ENCODE results near the gene MEIOC.
"Not testable (repeated sequence)": the region's sequence is repeated elsewhere in the genome, so short reads cannot be mapped to it uniquely, and the experiment has no call there.

MEIOC gene

DNA sequence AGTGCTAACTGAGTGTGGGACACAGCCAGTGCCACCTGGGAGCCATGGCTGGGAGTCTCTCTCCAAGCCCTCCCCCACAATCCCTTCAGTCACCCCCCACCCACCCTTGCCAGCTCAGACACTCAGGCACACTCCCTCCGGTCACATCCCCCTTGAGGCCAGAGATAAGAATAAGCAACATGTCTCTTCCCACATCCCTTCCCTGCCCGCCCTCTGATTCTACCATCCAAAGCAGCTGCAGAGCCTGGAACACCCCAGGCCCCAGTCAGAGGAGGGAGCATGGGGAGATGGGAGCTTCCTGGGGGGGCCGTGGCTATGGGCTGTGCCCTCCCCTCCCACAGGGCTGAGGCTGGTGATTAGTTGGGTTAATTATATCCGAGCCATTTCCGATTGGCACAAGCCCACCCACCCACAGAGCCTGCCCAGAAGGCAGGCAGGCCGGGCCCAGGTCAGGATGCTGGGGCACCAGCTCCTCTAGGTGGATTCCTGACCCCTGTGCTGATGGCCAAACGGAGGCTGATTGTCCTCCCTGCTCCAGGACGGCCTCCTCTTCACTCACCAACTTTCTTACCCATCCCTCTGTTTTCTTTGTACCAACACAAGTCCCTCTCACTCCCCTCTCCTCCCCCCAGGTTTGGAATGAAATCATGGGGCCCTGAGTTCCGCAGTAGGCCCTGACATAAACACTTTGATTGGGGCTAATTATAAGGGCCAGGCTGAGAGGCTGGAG lies 28.6 kb upstream of the MEIOC start:
- Histone ChIP-seq H3K27ac (ENCODE audit: low read depth, low read length) (no peak overlapping the region), H3K4me1 (ENCODE audit: control insufficient read depth in 1 of 2, insufficient read depth in 2 of 2, low read length in 2 of 2) (no peaks in the 10 kb centered on the region), H3K4me3 (ENCODE audit: low read depth in 1 of 2, low read length in 2 of 2) (no peak overlapping the region), H3K9me3 (ENCODE audit: control insufficient read depth in 1 of 2, low read length in 2 of 2) (no peaks in the 10 kb centered on the region), H3K36me3 (ENCODE audit: control insufficient read depth in 1 of 2, insufficient read depth in 2 of 2, low read length in 2 of 2) (no peaks in the 10 kb centered on the region), H3K9ac (ENCODE audit: low read depth in 1 of 2, low read length in 2 of 2) (no peak overlapping the region), H3K27me3 (ENCODE audit: control insufficient read depth in 1 of 2, insufficient read depth in 2 of 2, low read length in 2 of 2) (no peaks in the 10 kb centered on the region)

DNA sequence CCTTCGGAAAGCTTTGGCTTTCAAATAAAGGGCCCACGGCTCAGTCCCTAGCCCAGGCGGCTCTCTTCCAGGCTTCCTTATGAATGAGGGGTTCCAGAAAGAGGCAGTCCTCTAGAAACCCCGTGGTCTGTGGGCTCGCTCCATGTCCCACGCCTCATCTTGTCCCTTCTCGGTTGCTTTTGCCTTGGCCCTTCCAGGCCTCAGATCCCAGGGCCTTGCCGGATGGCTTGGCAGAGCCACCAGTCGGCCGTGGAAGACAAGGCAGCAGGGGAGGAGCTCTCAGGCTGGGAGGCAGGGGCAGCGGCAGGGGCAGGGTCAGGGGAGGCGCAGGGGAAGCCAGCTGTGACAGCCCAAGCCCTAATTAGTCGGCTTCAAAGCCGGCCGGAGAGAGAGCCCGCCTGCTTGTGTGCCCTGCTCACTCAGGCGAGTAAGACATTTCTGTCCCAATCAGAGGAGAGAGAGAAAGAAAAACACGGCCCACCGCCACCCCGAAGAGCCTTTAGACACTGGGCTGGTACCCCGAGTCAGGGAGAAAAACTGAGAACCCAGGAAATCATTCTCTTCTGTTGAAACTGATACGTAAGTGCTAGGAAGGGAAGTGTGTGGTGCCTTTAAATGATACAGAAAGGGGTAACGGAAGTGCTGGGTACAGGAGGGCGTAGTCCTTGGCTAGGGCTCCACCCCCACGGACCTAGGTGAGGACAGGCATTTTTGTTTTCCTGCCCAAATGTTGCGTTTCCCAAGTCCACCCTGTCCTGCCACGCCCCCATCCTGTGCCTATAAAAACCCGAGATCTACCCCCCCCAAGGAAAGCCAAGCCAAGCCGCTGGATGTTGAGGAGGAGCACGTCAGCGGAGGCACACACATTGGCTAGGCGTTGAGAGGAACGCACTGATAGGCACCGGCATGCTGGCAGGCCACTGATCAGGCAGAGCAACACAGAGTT lies 27.8 kb upstream of the MEIOC start:
- Histone ChIP-seq H3K4me1 (ENCODE audit: control insufficient read depth in 1 of 2, insufficient read depth in 2 of 2, low read length in 2 of 2) (no peaks in the 10 kb centered on the region), H3K36me3 (ENCODE audit: control insufficient read depth in 1 of 2, insufficient read depth in 2 of 2, low read length in 2 of 2) (no peaks in the 10 kb centered on the region), H3K9ac (ENCODE audit: low read depth in 1 of 2, low read length in 2 of 2) (no peak overlapping the region), H3K4me3 (ENCODE audit: low read depth in 1 of 2, low read length in 2 of 2) (peak overlapping the region in 1 of 2 donors; percentile 28), H3K9me3 (ENCODE audit: control insufficient read depth in 1 of 2, low read length in 2 of 2) (no peaks in the 10 kb centered on the region), H3K27ac (ENCODE audit: low read depth, low read length) (no peak overlapping the region), H3K27me3 (ENCODE audit: control insufficient read depth in 1 of 2, insufficient read depth in 2 of 2, low read length in 2 of 2) (no peaks in the 10 kb centered on the region)

DNA sequence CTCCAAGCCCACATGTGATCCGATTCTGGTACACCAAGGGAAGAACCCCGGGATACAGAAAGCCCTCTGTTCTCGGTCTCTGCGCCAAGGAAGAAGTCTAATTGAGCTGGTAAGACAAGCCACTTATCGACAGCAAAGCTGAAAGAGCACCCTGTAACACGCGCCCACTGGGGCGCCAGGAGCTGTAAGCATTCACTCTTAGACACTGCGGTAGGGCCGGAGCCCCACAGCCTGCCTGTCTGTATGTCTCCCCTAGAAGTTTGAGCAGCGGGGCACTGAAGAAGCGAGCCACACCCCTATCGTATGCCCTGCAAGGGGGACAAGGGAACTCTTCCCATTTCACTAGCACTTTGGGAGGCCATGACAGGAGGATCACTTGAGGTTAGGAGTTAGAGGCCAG lies 27.0 kb upstream of the MEIOC start:
- no peaks in the 10 kb centered on the region for H3K9me3 ChIP-seq (ENCODE audit: control insufficient read depth in 1 of 2, low read length in 2 of 2)
- no peaks in the 10 kb centered on the region for H3K4me1 ChIP-seq (ENCODE audit: control insufficient read depth in 1 of 2, insufficient read depth in 2 of 2, low read length in 2 of 2)
- no peaks in the 10 kb centered on the region for H3K36me3 ChIP-seq (ENCODE audit: control insufficient read depth in 1 of 2, insufficient read depth in 2 of 2, low read length in 2 of 2)
- no peak overlapping the region for H3K9ac ChIP-seq (ENCODE audit: low read depth in 1 of 2, low read length in 2 of 2)
- no peak overlapping the region for H3K27ac ChIP-seq (ENCODE audit: low read depth, low read length)
- H3K27me3 ChIP-seq (ENCODE audit: control insufficient read depth in 1 of 2, insufficient read depth in 2 of 2, low read length in 2 of 2), result no peaks in the 10 kb centered on the region
- H3K4me3 ChIP-seq (ENCODE audit: low read depth in 1 of 2, low read length in 2 of 2), result no peak overlapping the region

DNA sequence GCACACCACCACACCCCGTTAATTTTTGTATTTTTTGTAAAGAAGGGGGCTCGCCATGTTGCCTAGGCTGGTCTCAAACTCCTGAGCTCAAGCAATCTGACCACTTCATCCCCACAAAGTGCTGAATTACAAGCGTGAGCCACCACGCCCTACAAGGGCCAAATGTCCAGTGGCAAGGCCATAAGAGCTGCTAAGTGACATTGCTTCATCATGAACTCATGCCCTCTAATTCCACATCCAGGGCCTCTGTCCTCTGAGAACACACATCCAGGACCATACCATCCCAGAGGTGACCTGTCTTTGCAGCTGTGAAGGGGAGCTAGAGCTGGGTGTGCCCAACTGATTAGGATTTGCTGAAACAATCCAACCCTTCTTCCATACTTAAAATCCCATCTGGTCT lies 25.6 kb upstream of the MEIOC start:
- no peak overlapping the region for H3K27ac ChIP-seq (ENCODE audit: low read depth, low read length)
- H3K4me1 ChIP-seq (ENCODE audit: control insufficient read depth in 1 of 2, insufficient read depth in 2 of 2, low read length in 2 of 2), result no peaks in the 10 kb centered on the region
- no peaks in the 10 kb centered on the region for H3K9me3 ChIP-seq (ENCODE audit: control insufficient read depth in 1 of 2, low read length in 2 of 2)
- H3K9ac ChIP-seq (ENCODE audit: low read depth in 1 of 2, low read length in 2 of 2), result no peak overlapping the region
- H3K4me3 ChIP-seq (ENCODE audit: low read depth in 1 of 2, low read length in 2 of 2), result no peak overlapping the region
- H3K27me3 ChIP-seq (ENCODE audit: control insufficient read depth in 1 of 2, insufficient read depth in 2 of 2, low read length in 2 of 2), result no peaks in the 10 kb centered on the region
- no peaks in the 10 kb centered on the region for H3K36me3 ChIP-seq (ENCODE audit: control insufficient read depth in 1 of 2, insufficient read depth in 2 of 2, low read length in 2 of 2)

DNA sequence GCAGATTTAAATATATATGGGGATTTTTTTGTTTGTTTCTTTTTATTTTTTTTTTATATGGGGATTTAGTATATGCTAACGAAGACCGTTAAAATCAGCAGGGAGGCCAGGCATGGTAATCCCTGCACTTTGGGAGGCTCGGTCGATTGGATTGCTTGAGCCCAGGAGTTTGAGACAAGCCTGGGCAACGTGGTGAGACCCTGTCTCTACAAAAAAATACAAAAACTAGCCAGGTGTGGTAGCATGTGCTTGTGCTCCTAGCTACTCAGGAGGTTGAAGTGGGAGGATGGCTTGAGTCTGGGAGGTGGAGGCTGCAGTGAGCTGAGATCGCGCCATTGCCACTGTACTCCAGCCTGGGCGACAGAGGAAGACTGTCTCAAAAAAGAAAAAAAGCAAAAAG lies 22.3 kb upstream of the MEIOC start:
- Histone ChIP-seq H3K27ac (ENCODE audit: low read depth, low read length) (no peak overlapping the region), H3K4me3 (ENCODE audit: low read depth in 1 of 2, low read length in 2 of 2) (no peak overlapping the region), H3K4me1 (ENCODE audit: control insufficient read depth in 1 of 2, insufficient read depth in 2 of 2, low read length in 2 of 2) (no peaks in the 10 kb centered on the region), H3K36me3 (ENCODE audit: control insufficient read depth in 1 of 2, insufficient read depth in 2 of 2, low read length in 2 of 2) (no peaks in the 10 kb centered on the region), H3K9ac (ENCODE audit: low read depth in 1 of 2, low read length in 2 of 2) (no peak overlapping the region), H3K9me3 (ENCODE audit: control insufficient read depth in 1 of 2, low read length in 2 of 2) (no peaks in the 10 kb centered on the region), H3K27me3 (ENCODE audit: control insufficient read depth in 1 of 2, insufficient read depth in 2 of 2, low read length in 2 of 2) (no peaks in the 10 kb centered on the region)

DNA sequence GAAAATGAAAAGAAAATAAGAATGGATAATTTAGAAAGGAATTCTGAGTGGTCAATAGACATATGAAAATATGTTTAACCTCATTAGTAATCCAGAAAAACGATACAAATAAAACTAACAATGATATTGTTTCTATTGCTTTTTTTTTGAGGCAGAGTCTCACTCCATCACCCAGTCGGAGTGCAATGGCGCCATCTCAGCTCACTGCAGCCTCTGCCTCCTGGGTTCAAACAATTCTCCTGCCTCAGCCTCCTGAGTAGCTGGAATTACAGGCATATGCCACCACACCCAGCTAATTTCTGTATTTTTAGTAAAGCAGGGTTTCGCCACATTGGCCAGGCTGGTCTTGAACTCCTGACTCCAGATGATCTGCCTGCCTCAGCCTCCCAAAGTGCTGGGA lies 21.9 kb upstream of the MEIOC start:
- H3K4me3 ChIP-seq (ENCODE audit: low read depth in 1 of 2, low read length in 2 of 2); H3K36me3 ChIP-seq (ENCODE audit: control insufficient read depth in 1 of 2, insufficient read depth in 2 of 2, low read length in 2 of 2); H3K27ac ChIP-seq (ENCODE audit: low read depth, low read length); H3K4me1 ChIP-seq (ENCODE audit: control insufficient read depth in 1 of 2, insufficient read depth in 2 of 2, low read length in 2 of 2); H3K27me3 ChIP-seq (ENCODE audit: control insufficient read depth in 1 of 2, insufficient read depth in 2 of 2, low read length in 2 of 2); H3K9ac ChIP-seq (ENCODE audit: low read depth in 1 of 2, low read length in 2 of 2); H3K9me3 ChIP-seq (ENCODE audit: control insufficient read depth in 1 of 2, low read length in 2 of 2): not testable (repeated sequence)

DNA sequence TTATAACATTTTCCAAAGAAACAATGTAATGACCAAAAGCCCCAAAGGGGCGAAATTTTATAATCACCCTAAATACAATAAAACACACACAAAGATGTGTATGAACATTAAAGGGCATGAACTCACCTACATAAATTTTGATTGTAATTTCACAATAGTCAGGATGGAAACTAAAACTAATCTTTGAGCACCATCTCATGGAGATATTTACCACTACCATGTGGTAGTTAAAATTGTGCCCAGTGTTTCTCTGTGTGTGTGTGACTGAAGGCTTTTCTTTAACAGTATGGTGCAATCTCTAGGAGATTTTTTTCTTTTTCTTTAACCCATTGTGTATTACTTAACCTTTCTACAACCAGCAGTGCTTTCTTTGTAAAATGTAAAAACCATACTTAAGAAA lies 19.7 kb upstream of the MEIOC start:
- Histone ChIP-seq H3K36me3 (ENCODE audit: control insufficient read depth in 1 of 2, insufficient read depth in 2 of 2, low read length in 2 of 2) (no peaks in the 10 kb centered on the region), H3K27me3 (ENCODE audit: control insufficient read depth in 1 of 2, insufficient read depth in 2 of 2, low read length in 2 of 2) (no peaks in the 10 kb centered on the region), H3K4me3 (ENCODE audit: low read depth in 1 of 2, low read length in 2 of 2) (no peak overlapping the region), H3K27ac (ENCODE audit: low read depth, low read length) (no peak overlapping the region), H3K9ac (ENCODE audit: low read depth in 1 of 2, low read length in 2 of 2) (no peak overlapping the region), H3K4me1 (ENCODE audit: control insufficient read depth in 1 of 2, insufficient read depth in 2 of 2, low read length in 2 of 2) (no peaks in the 10 kb centered on the region), H3K9me3 (ENCODE audit: control insufficient read depth in 1 of 2, low read length in 2 of 2) (no peaks in the 10 kb centered on the region)

DNA sequence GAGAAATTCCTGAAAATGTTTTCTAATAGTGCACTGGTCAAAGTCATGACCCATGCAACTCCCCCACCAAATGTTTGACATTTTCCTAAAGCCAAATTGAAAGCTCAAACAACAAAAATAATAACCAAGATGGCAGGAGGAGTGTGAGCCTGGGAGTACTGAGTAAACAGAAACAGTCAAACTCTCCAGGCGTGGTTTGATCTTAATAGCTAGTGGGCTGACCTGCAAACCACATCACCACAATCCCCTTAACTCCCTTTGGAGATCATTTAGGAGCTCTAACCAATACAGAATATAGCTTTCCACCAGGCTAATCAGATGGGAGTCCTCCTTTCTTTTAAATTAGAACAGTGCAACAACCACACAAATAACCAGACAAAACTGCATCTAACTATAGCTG lies 19.2 kb upstream of the MEIOC start:
- H3K4me3 ChIP-seq (ENCODE audit: low read depth in 1 of 2, low read length in 2 of 2), result no peak overlapping the region
- no peaks in the 10 kb centered on the region for H3K27me3 ChIP-seq (ENCODE audit: control insufficient read depth in 1 of 2, insufficient read depth in 2 of 2, low read length in 2 of 2)
- H3K9ac ChIP-seq (ENCODE audit: low read depth in 1 of 2, low read length in 2 of 2), result no peak overlapping the region
- H3K36me3 ChIP-seq (ENCODE audit: control insufficient read depth in 1 of 2, insufficient read depth in 2 of 2, low read length in 2 of 2), result no peaks in the 10 kb centered on the region
- no peaks in the 10 kb centered on the region for H3K9me3 ChIP-seq (ENCODE audit: control insufficient read depth in 1 of 2, low read length in 2 of 2)
- no peak overlapping the region for H3K27ac ChIP-seq (ENCODE audit: low read depth, low read length)
- H3K4me1 ChIP-seq (ENCODE audit: control insufficient read depth in 1 of 2, insufficient read depth in 2 of 2, low read length in 2 of 2), result no peaks in the 10 kb centered on the region

DNA sequence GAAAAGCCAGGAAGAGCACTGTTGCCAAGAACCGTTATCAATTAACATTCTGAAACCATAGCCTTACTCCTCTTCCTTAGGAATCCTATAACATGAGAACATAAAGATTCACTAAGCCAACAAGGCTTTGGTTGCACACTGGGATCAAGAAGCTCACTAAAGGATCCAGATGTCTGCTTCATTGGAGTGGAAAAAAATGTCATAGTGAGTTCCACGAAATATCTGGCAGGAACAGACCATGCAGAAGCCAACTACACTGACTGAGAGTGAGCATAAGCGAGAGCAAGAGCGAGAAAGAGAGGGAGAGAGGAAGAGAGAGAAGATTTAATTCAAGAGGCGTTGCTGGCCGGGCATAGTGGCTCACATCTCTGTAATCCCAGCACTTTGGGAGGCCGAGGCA lies 13.4 kb upstream of the MEIOC start:
- Histone ChIP-seq H3K27ac (ENCODE audit: low read depth, low read length) (no peak overlapping the region), H3K27me3 (ENCODE audit: control insufficient read depth in 1 of 2, insufficient read depth in 2 of 2, low read length in 2 of 2) (no peaks in the 10 kb centered on the region), H3K9ac (ENCODE audit: low read depth in 1 of 2, low read length in 2 of 2) (no peak overlapping the region), H3K36me3 (ENCODE audit: control insufficient read depth in 1 of 2, insufficient read depth in 2 of 2, low read length in 2 of 2) (no peaks in the 10 kb centered on the region), H3K4me1 (ENCODE audit: control insufficient read depth in 1 of 2, insufficient read depth in 2 of 2, low read length in 2 of 2) (no peaks in the 10 kb centered on the region), H3K4me3 (ENCODE audit: low read depth in 1 of 2, low read length in 2 of 2) (no peak overlapping the region), H3K9me3 (ENCODE audit: control insufficient read depth in 1 of 2, low read length in 2 of 2) (no peaks in the 10 kb centered on the region)

DNA sequence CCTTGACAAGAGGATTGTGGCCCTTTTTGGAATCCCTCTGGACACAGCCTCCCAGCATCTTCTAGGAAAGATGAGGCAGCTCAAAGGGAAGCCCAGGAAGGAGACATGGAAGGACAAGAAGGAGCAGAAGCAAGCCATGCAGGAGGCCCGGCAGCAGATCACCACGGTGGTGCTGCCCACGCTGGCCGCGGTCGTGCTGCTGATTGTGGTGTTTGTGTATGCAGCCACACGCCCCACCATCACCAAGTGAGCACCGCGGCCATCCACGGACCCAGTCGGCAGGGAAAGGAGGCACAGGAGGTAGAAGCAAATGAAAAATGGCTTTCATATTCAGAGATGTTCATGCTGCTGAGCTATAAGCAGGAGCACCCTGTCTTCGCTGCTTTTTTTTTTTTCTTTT lies 10.9 kb upstream of the MEIOC start:
- Histone ChIP-seq H3K4me1 (ENCODE audit: control insufficient read depth in 1 of 2, insufficient read depth in 2 of 2, low read length in 2 of 2) (no peaks in the 10 kb centered on the region), H3K36me3 (ENCODE audit: control insufficient read depth in 1 of 2, insufficient read depth in 2 of 2, low read length in 2 of 2) (no peaks in the 10 kb centered on the region), H3K27ac (ENCODE audit: low read depth, low read length) (no peak overlapping the region), H3K27me3 (ENCODE audit: control insufficient read depth in 1 of 2, insufficient read depth in 2 of 2, low read length in 2 of 2) (no peaks in the 10 kb centered on the region), H3K9ac (ENCODE audit: low read depth in 1 of 2, low read length in 2 of 2) (no peak overlapping the region), H3K4me3 (ENCODE audit: low read depth in 1 of 2, low read length in 2 of 2) (no peak overlapping the region), H3K9me3 (ENCODE audit: control insufficient read depth in 1 of 2, low read length in 2 of 2) (no peaks in the 10 kb centered on the region)

All from duodenal mucosa (tissue), 2 donors.